HepG2 (cell line): Measurements from ENCODE around the gene EPS8. TPM values are rescaled to one million over a fixed set of nuclear protein-coding genes. Genes with fewer than 3 reads are reported as not detected.

Experiments
- ATF3 ChIP-seq: sonication (generic); formaldehyde crosslinking; IDR thresholded peaks from 2 replicates; pipeline ENCODE4 v1.4.0; 2020; ENCODE audit warnings: missing genetic modification reagents
- CREM ChIP-seq, 2 experiments: sonication (generic) in 1 of 2; formaldehyde crosslinking in 1 of 2; IDR thresholded peaks; 2 replicates each; pipeline versions ENCODE4 v1.4.0 to v1.6.1; 2016 to 2020; ENCODE audit warnings: antibody characterized with exemption in 1 of 2, mild to moderate bottlenecking in 1 of 2, missing genetic modification reagents in 1 of 2
- HNRNPK ChIP-seq: fragments of 200-400 bp; formaldehyde crosslinking; IDR thresholded peaks from 2 replicates; pipeline ENCODE4 v1.6.1; 2018; ENCODE audit warnings: low read length, low read depth, moderate library complexity, mild to moderate bottlenecking; ENCODE audit not compliant: poor library complexity, severe bottlenecking
- MATR3 ChIP-seq: sonication (generic); formaldehyde crosslinking; IDR thresholded peaks from 2 replicates; pipeline ENCODE4 v1.4.0; 2020; ENCODE audit warnings: missing genetic modification reagents
- MED8 ChIP-seq: sonication (generic); formaldehyde crosslinking; IDR thresholded peaks from 2 replicates; pipeline ENCODE4 v1.8.1; 2023; ENCODE audit warnings: mild to moderate bottlenecking, missing genetic modification reagents; ENCODE audit not compliant: insufficient replicate concordance
- MIER2 ChIP-seq: IDR thresholded peaks from 2 replicates; pipeline ENCODE4 v1.6.1; 2016; ENCODE audit warnings: missing biosample characterization, missing genetic modification reagents
- NR3C1 ChIP-seq: sonication (generic); formaldehyde crosslinking; IDR thresholded peaks from 2 replicates; pipeline ENCODE4 v1.4.0; 2020; ENCODE audit warnings: missing genetic modification reagents
- PHF5A ChIP-seq: IDR thresholded peaks from one replicate; pipeline ENCODE4 v1.6.1; 2018; ENCODE audit warnings: low read depth, missing genetic modification reagents; ENCODE audit not compliant: unreplicated experiment
- PRDM4 ChIP-seq: sonication (generic); formaldehyde crosslinking; IDR thresholded peaks from 2 replicates; pipeline ENCODE4 v1.9.0; 2021; ENCODE audit warnings: missing genetic modification reagents, borderline replicate concordance
- SMAD9 ChIP-seq: sonication (generic); formaldehyde crosslinking; IDR thresholded peaks from 2 replicates; pipeline ENCODE4 v1.5.1; 2020; ENCODE audit warnings: mild to moderate bottlenecking, missing genetic modification reagents
- TCF7 ChIP-seq: sonication (generic); IDR thresholded peaks from 2 replicates; pipeline ENCODE4 v1.6.1; 2016; ENCODE audit warnings: antibody characterized with exemption, low read depth
- ZBTB14 ChIP-seq: sonication (generic); formaldehyde crosslinking; IDR thresholded peaks from 2 replicates; pipeline ENCODE4 v1.4.0; 2020; ENCODE audit warnings: missing genetic modification reagents
- ZBTB4 ChIP-seq: sonication (generic); formaldehyde crosslinking; IDR thresholded peaks from 2 replicates; pipeline ENCODE4 v1.4.0; 2020; ENCODE audit warnings: missing genetic modification reagents, mild to moderate bottlenecking, borderline replicate concordance
- ZBTB7B ChIP-seq: sonication (generic); formaldehyde crosslinking; IDR thresholded peaks from 2 replicates; pipeline ENCODE4 v1.4.0; 2020; ENCODE audit warnings: missing genetic modification reagents
- ZNF180 ChIP-seq: sonication (generic); formaldehyde crosslinking; IDR thresholded peaks from 2 replicates; pipeline ENCODE4 v1.4.0; 2020; ENCODE audit warnings: low read depth, missing genetic modification reagents, borderline replicate concordance
- ZNF317 ChIP-seq: sonication (generic); formaldehyde crosslinking; IDR thresholded peaks from 2 replicates; pipeline ENCODE4 v1.5.0; 2020; ENCODE audit warnings: mild to moderate bottlenecking, missing genetic modification reagents
- ZNF441 ChIP-seq: sonication (generic); formaldehyde crosslinking; IDR thresholded peaks from 2 replicates; pipeline ENCODE4 v1.7.0; 2021; ENCODE audit warnings: missing genetic modification reagents, borderline replicate concordance
- ZNF468 ChIP-seq: sonication (generic); formaldehyde crosslinking; IDR thresholded peaks from 2 replicates; pipeline ENCODE4 v1.8.0; 2022; ENCODE audit warnings: mild to moderate bottlenecking, moderate library complexity, missing genetic modification reagents
- ZNF574 ChIP-seq: sonication (generic); formaldehyde crosslinking; IDR thresholded peaks from 2 replicates; pipeline ENCODE4 v1.4.0; 2020; ENCODE audit warnings: missing genetic modification reagents
- polyA plus RNA-seq, 8 experiments: library from polyadenylated mRNA; depleted of rRNA in 3 of 8; stranded (reverse) in 7 of 8; unstranded in 1 of 8; fragments of >200 nt; fragmentation: Illumina TruSeq in 4 of 8; extraction: Trizol in 4 of 8; gene quantifications; 2 replicates each; pipeline versions ENCODE4 v1.2.1 to v1.2.3, GENCODE V29; 2011 to 2016; ENCODE audit warnings: low read depth in 4 of 8, missing spikeins in 1 of 8, mixed read lengths in 1 of 8; ENCODE audit not compliant: insufficient read depth in 1 of 8
- total RNA-seq, 5 experiments: library from RNA; depleted of rRNA; stranded (reverse); fragments of >200 nt; fragmentation: Illumina TruSeq; extraction: Trizol; gene quantifications; 2 replicates each; pipeline ENCODE4 v1.2.3, GENCODE V29; 2016; ENCODE audit warnings: low read depth in 1 of 5
- TF ChIP-seq, protein P1 (sequence below): sonication (generic); formaldehyde crosslinking; IDR thresholded peaks from 2 replicates; pipeline ENCODE4 v1.8.1; 2023; ENCODE audit warnings: missing genetic modification reagents, mild to moderate bottlenecking, borderline replicate concordance

The EPS8 gene
- total and polyA plus RNA-seq, 2 of the 13 experiments (the other 11 are each of a cell fraction or from before 2014, with no cell fraction given), result 37.1 to 43.4 TPM

DNA sequence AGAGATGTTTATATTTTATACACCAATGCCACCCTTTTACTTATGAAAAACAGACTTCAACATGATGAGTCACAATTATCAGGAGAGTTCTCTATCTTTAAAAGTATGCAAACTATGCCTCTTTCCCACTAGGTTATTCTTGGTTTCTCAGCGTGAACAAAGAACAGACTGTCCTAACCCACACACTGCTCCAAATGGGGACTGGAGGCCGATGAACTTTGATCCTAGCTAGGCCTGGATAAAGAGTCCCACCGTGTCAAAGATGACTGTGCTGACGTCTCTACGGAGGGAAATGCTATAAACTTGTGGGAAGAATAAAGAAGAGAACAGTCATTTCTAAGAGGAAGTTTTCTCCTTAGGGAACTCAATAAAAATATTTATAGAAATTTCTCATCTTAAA, 160.1 kb downstream of the EPS8 start (continued):
- TF ChIP-seq PRDM4 (CRISPR knock-in tag) (no peak), MIER2 (CRISPR knock-in tag) (peak; percentile 53; the same call in 1 of the 2 replicates), NR3C1 (CRISPR knock-in tag) (no peak), ZNF441 (CRISPR knock-in tag) (0 out of 2 replicates have a peak, but pooled peaks have one; percentile 38), CREM (IDR thresholded peaks at IDR 0.05) (peak; percentile 74), CREM (CRISPR knock-in tag; IDR thresholded peaks at IDR 0.05) (no peak), PHF5A (CRISPR knock-in tag) (no peak), ZBTB4 (no peak), MATR3 (CRISPR knock-in tag) (no peak), HNRNPK (no peak), ZNF317 (no peak), SMAD9 (CRISPR knock-in tag) (no peak), ZNF468 (CRISPR knock-in tag) (no peak), MED8 (CRISPR knock-in tag) (no peak), ZNF180 (CRISPR knock-in tag) (no peak), TCF7 (no peak; the same call in 1 of the 2 replicates), ATF3 (CRISPR knock-in tag) (peak; percentile 60; the same call in 1 of the 2 replicates), ZNF574 (CRISPR knock-in tag) (peak; percentile 45; the same call in 1 of the 2 replicates), ZBTB14 (CRISPR knock-in tag) (no peak), ZBTB7B (CRISPR knock-in tag) (peak; percentile 39; the same call in 1 of the 2 replicates)
- TF ChIP-seq, protein P1, sequence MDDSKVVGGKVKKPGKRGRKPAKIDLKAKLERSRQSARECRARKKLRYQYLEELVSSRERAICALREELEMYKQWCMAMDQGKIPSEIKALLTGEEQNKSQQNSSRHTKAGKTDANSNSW (CRISPR knock-in tag), result no peak
